Measurements from ENCODE around the gene ADGRF1. TPM values are rescaled to one million over a fixed set of nuclear protein-coding genes. Genes with fewer than 3 reads are reported as not detected.

Gene ADGRF1
- total and polyA plus RNA-seq, 7 donors: not detected

GRCh38 chr6:46948699-46949098 is 93.4 kb downstream of the ADGRF1 start:
- intact Hi-C loops (cut with DNase I): no loop called here
- Histone ChIP-seq H3K9me3 (no peaks in the 10 kb centered on the region), H3K4me1 (peaks cover 4% of the 10 kb centered on the region), H3K36me3 (ENCODE audit: insufficient read depth in 1 of 2, low read depth in 1 of 2) (no peaks in the 10 kb centered on the region), H3K27me3 (ENCODE audit: insufficient read depth in 3 of 3, low read length in 2 of 3) (no peaks in the 10 kb centered on the region), H3K27ac (peak overlapping the region; percentile 75), H3K4me3 (no peak overlapping the region)
- peak; percentile 36 to 69 (median 61) for ATAC-seq
- no peak for DNase-seq
- TF ChIP-seq, protein P1, sequence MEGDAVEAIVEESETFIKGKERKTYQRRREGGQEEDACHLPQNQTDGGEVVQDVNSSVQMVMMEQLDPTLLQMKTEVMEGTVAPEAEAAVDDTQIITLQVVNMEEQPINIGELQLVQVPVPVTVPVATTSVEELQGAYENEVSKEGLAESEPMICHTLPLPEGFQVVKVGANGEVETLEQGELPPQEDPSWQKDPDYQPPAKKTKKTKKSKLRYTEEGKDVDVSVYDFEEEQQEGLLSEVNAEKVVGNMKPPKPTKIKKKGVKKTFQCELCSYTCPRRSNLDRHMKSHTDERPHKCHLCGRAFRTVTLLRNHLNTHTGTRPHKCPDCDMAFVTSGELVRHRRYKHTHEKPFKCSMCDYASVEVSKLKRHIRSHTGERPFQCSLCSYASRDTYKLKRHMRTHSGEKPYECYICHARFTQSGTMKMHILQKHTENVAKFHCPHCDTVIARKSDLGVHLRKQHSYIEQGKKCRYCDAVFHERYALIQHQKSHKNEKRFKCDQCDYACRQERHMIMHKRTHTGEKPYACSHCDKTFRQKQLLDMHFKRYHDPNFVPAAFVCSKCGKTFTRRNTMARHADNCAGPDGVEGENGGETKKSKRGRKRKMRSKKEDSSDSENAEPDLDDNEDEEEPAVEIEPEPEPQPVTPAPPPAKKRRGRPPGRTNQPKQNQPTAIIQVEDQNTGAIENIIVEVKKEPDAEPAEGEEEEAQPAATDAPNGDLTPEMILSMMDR (IDR thresholded peaks at IDR 0.05): no peak
- WGBS, 3 donors: 64 to 75% (median 71%) methylated on average over 8 of the region's 8 CpGs

Other genes starting within 250 kb of the ADGRF1 start
- gene MEP1A, start 248.9 kb downstream of the ADGRF1 start, total RNA-seq: not detected
- under 1 TPM in 2 of 3 donors, not detected in 1; 0.04 to 0.21 TPM for gene MEP1A, start 248.9 kb downstream of the ADGRF1 start, polyA plus RNA-seq
- gene ADGRF5, start 120.4 kb downstream of the ADGRF1 start, total RNA-seq: 10 to 100 TPM; 18.7 to 58.0 (median 22.4) TPM
- gene ADGRF5, start 120.4 kb downstream of the ADGRF1 start, polyA plus RNA-seq: 10 to 100 TPM; 14.3 to 23.3 (median 15.0) TPM